CD14-positive monocyte (primary cell): Measurements from ENCODE around the gene ZNF737. TPM values are rescaled to one million over a fixed set of nuclear protein-coding genes. Genes with fewer than 3 reads are reported as not detected.

Experiments used
- DNase-seq, 3 donors: peaks; one replicate each; pipeline ENCODE4 v3.0.0-alpha.2; 2011 to 2022
- H2AFZ ChIP-seq: 2 replicates; pipeline ENCODE4 v1.6.0; 2012; ENCODE audit warnings: mild to moderate bottlenecking, low read depth, low read length, inconsistent platforms; ENCODE audit not compliant: insufficient read depth, poor library complexity, severe bottlenecking
- H3K27ac ChIP-seq, 2 donors: 1 replicate in 1 of 2; 2 replicates in 1 of 2; pipeline ENCODE4 v1.5.1; 2012 to 2013; ENCODE audit warnings: low read length in 2 of 2, control low read depth in 1 of 2, inconsistent platforms in 1 of 2, low read depth in 1 of 2, mild to moderate bottlenecking in 1 of 2
- H3K27me3 ChIP-seq, 2 donors: one replicate each; pipeline versions ENCODE4 v1.6.0 to v1.6.1; 2011 to 2013; ENCODE audit warnings: low read length in 2 of 2; ENCODE audit not compliant: control insufficient read depth in 2 of 2, insufficient read depth in 2 of 2
- H3K36me3 ChIP-seq, 2 donors: replicated peaks in 1 of 2; 1 replicate in 1 of 2; 2 replicates in 1 of 2; pipeline versions ENCODE4 v1.5.1 to v1.6.1; 2012 to 2013; ENCODE audit warnings: low read length in 2 of 2, control low read depth in 1 of 2, inconsistent platforms in 1 of 2, mild to moderate bottlenecking in 1 of 2; ENCODE audit not compliant: insufficient read depth in 2 of 2, control insufficient read depth in 1 of 2
- H3K4me1 ChIP-seq, 2 donors: 1 replicate in 1 of 2; 2 replicates in 1 of 2; pipeline versions ENCODE4 v1.5.1 to v1.6.1; 2012 to 2013; ENCODE audit warnings: low read length in 2 of 2, control low read depth in 1 of 2, inconsistent platforms in 1 of 2, mild to moderate bottlenecking in 1 of 2, moderate library complexity in 1 of 2; ENCODE audit not compliant: insufficient read depth in 2 of 2, control insufficient read depth in 1 of 2
- H3K4me2 ChIP-seq: replicated peaks from 2 replicates; pipeline ENCODE3; 2012; ENCODE audit warnings: low read length, moderate library complexity, mild to moderate bottlenecking; ENCODE audit not compliant: poor library complexity, severe bottlenecking; ENCODE audit errors: extremely low read depth
- H3K4me3 ChIP-seq, 3 experiments: fragments of 200-600 bp in 1 of 3; sonication (generic) in 1 of 3; replicated peaks in 1 of 3; 1 replicate in 2 of 3; 2 replicates in 1 of 3; pipeline ENCODE4 v1.5.1; 2011 to 2013; ENCODE audit warnings: low read length in 3 of 3, mild to moderate bottlenecking in 3 of 3, control low read depth in 2 of 3, low read depth in 2 of 3, inconsistent platforms in 1 of 3, moderate library complexity in 1 of 3
- H3K79me2 ChIP-seq: 2 replicates; pipeline ENCODE4 v1.6.0; 2012; ENCODE audit warnings: mild to moderate bottlenecking, control low read depth, inconsistent platforms, low read length, moderate library complexity; ENCODE audit not compliant: insufficient read depth
- H3K9ac ChIP-seq: 2 replicates; pipeline ENCODE4 v1.6.0; 2017; ENCODE audit warnings: low read length, mild to moderate bottlenecking; ENCODE audit not compliant: insufficient read depth, poor library complexity, severe bottlenecking
- H3K9me3 ChIP-seq, 2 donors: replicated peaks in 1 of 2; 1 replicate in 1 of 2; 2 replicates in 1 of 2; pipeline versions ENCODE4 v1.5.1 to v1.6.1; 2012 to 2013; ENCODE audit warnings: low read length in 2 of 2, control low read depth in 1 of 2; ENCODE audit not compliant: control insufficient read depth in 1 of 2, insufficient read depth in 1 of 2
- H4K20me1 ChIP-seq: 2 replicates; pipeline ENCODE4 v1.6.0; 2012; ENCODE audit warnings: mild to moderate bottlenecking, low read length, control low read depth, moderate library complexity; ENCODE audit not compliant: insufficient read depth
- H3K27ac Mint-ChIP-seq, 7 donors: one replicate each; pipeline ENCODE4 v1.8.0; 2020; ENCODE audit warnings: mild to moderate bottlenecking in 7 of 7, mixed read lengths in 7 of 7, moderate library complexity in 6 of 7, inconsistent platforms in 2 of 7
- H3K27me3 Mint-ChIP-seq, 3 donors: one replicate each; pipeline ENCODE4 v1.8.0; 2021 to 2022; ENCODE audit warnings: low read depth in 3 of 3, mild to moderate bottlenecking in 3 of 3, mixed read lengths in 3 of 3, moderate library complexity in 3 of 3, inconsistent platforms in 1 of 3
- H3K36me3 Mint-ChIP-seq, 2 donors: one replicate each; pipeline ENCODE4 v1.8.0; 2020; ENCODE audit warnings: mixed read lengths in 2 of 2, inconsistent platforms in 1 of 2, mild to moderate bottlenecking in 1 of 2
- H3K4me1 Mint-ChIP-seq: one replicate; pipeline ENCODE4 v1.8.0; 2020; ENCODE audit warnings: mild to moderate bottlenecking, mixed read lengths
- H3K4me3 Mint-ChIP-seq, 2 donors: one replicate each; pipeline ENCODE4 v1.8.0; 2020; ENCODE audit warnings: mild to moderate bottlenecking in 2 of 2, mixed read lengths in 2 of 2, moderate library complexity in 1 of 2
- H3K9me3 Mint-ChIP-seq, 7 donors: one replicate each; pipeline ENCODE4 v1.8.0; 2020 to 2022; ENCODE audit warnings: mixed read lengths in 7 of 7, mild to moderate bottlenecking in 6 of 7, moderate library complexity in 6 of 7, inconsistent platforms in 2 of 7
- CTCF ChIP-seq: fragments of 200-600 bp; IDR thresholded peaks from one replicate; pipeline ENCODE4 v1.8.0; 2022; ENCODE audit warnings: antibody characterized with exemption, mild to moderate bottlenecking
- WGBS: methylation state at CpG from one replicate; pipeline ENCODE4 v1.1.5; 2013; ENCODE audit warnings: missing lambda C conversion rate; ENCODE audit not compliant: insufficient coverage; 5-methylcytosine and 5-hydroxymethylcytosine counted together
- intact Hi-C, 2 donors: fragments of 100-400 bp; cut with micrococcal nuclease; formaldehyde crosslinking; loops; one replicate each; pipeline versions ENCODE4 v1.15.0 to v1.15.1; 2023
- polyA plus RNA-seq, 3 donors: library from polyadenylated mRNA; depleted of rRNA in 1 of 3; unstranded in 2 of 3; stranded (reverse) in 1 of 3; fragments of 300-500 nt in 2 of 3; fragments of >200 nt in 1 of 3; fragmentation: Illumina TruSeq in 2 of 3; gene quantifications; 1 replicate in 2 of 3; 2 replicates in 1 of 3; pipeline ENCODE4 v1.2.3, GENCODE V29; 2012 to 2021

ZNF737 gene
- polyA plus RNA-seq, 3 donors: 0.06 to 0.61 (median 0.44) TPM

GRCh38 chr19:20607943-20608342 is 42.4 kb upstream of the ZNF737 start:
- Mint-ChIP-seq H3K9me3 (peaks cover 14 to 61% (median 54%) of the 10 kb centered on the region in 7 donors), H3K4me1 (no peaks in the 10 kb centered on the region), H3K4me3 (no peak overlapping the region)

GRCh38 chr19:20558571-20558970 is 7.0 kb downstream of the ZNF737 start:
- Histone ChIP-seq H3K79me2 (peaks cover 9% of the 10 kb centered on the region), H3K27ac (no peak overlapping the region), H3K4me2 (no peak overlapping the region), H3K4me1 (no peaks in the 10 kb centered on the region), H3K4me3 (no peak overlapping the region), H4K20me1 (no peaks in the 10 kb centered on the region), H3K27me3 (no peaks in the 10 kb centered on the region), H3K9ac (no peak overlapping the region), H3K9me3 (peaks cover 73 to 95% of the 10 kb centered on the region in 2 donors), H3K36me3 (peaks cover 0 to 55% of the 10 kb centered on the region in 2 donors), H2AFZ (no peak overlapping the region)
- intact Hi-C loops: no loop called here
- Mint-ChIP-seq H3K4me3 (no peak overlapping the region), H3K36me3 (peaks cover 25 to 63% of the 10 kb centered on the region in 2 donors), H3K4me1 (no peaks in the 10 kb centered on the region), H3K27me3 (no peaks in the 10 kb centered on the region), H3K27ac (no peak overlapping the region), H3K9me3 (peaks cover 38 to 95% (median 83%) of the 10 kb centered on the region in 7 donors)
- DNase-seq: no peak
- no peak for TF ChIP-seq CTCF

More at GRCh38 chr19:20607943-20608342, 42.4 kb upstream of the ZNF737 start:
- no peak overlapping the region for H3K4me2 ChIP-seq
- Mint-ChIP-seq H3K27ac (no peak overlapping the region), H3K27me3 (no peaks in the 10 kb centered on the region), H3K36me3 (no peaks in the 10 kb centered on the region)
- DNase-seq: no peak
- no peak overlapping the region for H3K9ac ChIP-seq
- H3K4me3 ChIP-seq: no peak overlapping the region
- no peaks in the 10 kb centered on the region for H3K27me3 ChIP-seq
- no peak for TF ChIP-seq CTCF
- no peaks in the 10 kb centered on the region for H3K79me2 ChIP-seq
- no peaks in the 10 kb centered on the region for H3K4me1 ChIP-seq
- WGBS: no CpG with 5 or more reads among the region's 1 CpG
- intact Hi-C loops: no loop called here
- no peak overlapping the region for H3K27ac ChIP-seq
- no peaks in the 10 kb centered on the region for H3K36me3 ChIP-seq
- H3K9me3 ChIP-seq: peaks cover 58 to 85% of the 10 kb centered on the region in 2 donors
- H4K20me1 ChIP-seq: no peaks in the 10 kb centered on the region
- no peak overlapping the region for H2AFZ ChIP-seq
